HepG2 (cell line): ENCODE results near the gene BRINP1. TPM values are rescaled to one million over a fixed set of nuclear protein-coding genes. Genes with fewer than 3 reads are reported as not detected.
A peak's percentile ranks its signal among the peaks of the same experiment; 100 is the strongest.

ENCODE experiments used
- ATAC-seq: fragments of 200-7000 bp; cut with Tn5 transposase; 3 replicates; pipeline ENCODE4 v1.9.1; 2020; ENCODE audit warnings: mild to moderate bottlenecking, moderate library complexity
- BruUV-seq: library from RNA; stranded (reverse); fragments of 400-500 nt; replicated peaks from 2 replicates; lab custom pipeline; 2021; lab: Mats Ljungman, UMichigan
- CTCF ChIA-PET: fragments of 300-600 bp; formaldehyde crosslinking; extraction: SDS; loops from one replicate; lab custom pipeline; 2021; ENCODE audit warnings: low total read pairs, inconsistent platforms, low intra/inter-chr PET ratio; lab: Yijun Ruan, JAX
- POLR2A ChIA-PET: fragments of 350-600 bp; sonication (Branson Sonifier 250); formaldehyde crosslinking; loops from one replicate; lab custom pipeline; 2020; ENCODE audit warnings: antibody characterized with exemption, inconsistent platforms; lab: Yijun Ruan, JAX
- DNase-seq: peaks from one replicate; pipeline ENCODE4 v3.0.0-alpha.2; 2015; ENCODE audit warnings: low spot score
- FAIRE-seq: peaks from 3 replicates; lab custom pipeline; 2011; peaks lifted over from hg19 to GRCh38; lab: Jason Lieb, UNC
- H2AFZ ChIP-seq: one replicate; pipeline ENCODE4 v1.6.1; 2011; ENCODE audit warnings: low read length, inconsistent platforms
- H3K27ac ChIP-seq: fragments of 300-600 bp; 3 replicates; pipeline ENCODE4 v1.8.0; 2011; ENCODE audit warnings: mixed run types, mild to moderate bottlenecking, mixed read lengths, low read length, inconsistent platforms; ENCODE audit not compliant: insufficient read depth; ENCODE audit errors: extremely low read length
- H3K27me3 ChIP-seq, 2 experiments: fragments of 200-600 bp in 1 of 2; 2 replicates in 1 of 2; 3 replicates in 1 of 2; pipeline versions ENCODE4 v1.6.0 to v1.8.0; 2011; ENCODE audit warnings: low read length in 2 of 2, mild to moderate bottlenecking in 2 of 2, moderate library complexity in 2 of 2, inconsistent platforms in 1 of 2; ENCODE audit not compliant: insufficient read depth in 2 of 2, control insufficient read depth in 1 of 2
- H3K36me3 ChIP-seq, 2 experiments: fragments of 200-600 bp in 1 of 2; replicated peaks in 1 of 2; 2 replicates in 1 of 2; 3 replicates in 1 of 2; pipeline versions ENCODE4 v1.5.1 to v1.8.0; 2011; ENCODE audit warnings: low read length in 2 of 2, inconsistent platforms in 1 of 2; ENCODE audit not compliant: insufficient read depth in 2 of 2, control insufficient read depth in 1 of 2
- H3K4me1 ChIP-seq: 2 replicates; pipeline ENCODE4 v1.5.1; 2012; ENCODE audit warnings: low read length, inconsistent platforms; ENCODE audit not compliant: insufficient read depth
- H3K4me2 ChIP-seq: 2 replicates; pipeline ENCODE4 v1.6.0; 2011; ENCODE audit warnings: low read depth, low read length, inconsistent platforms
- H3K4me3 ChIP-seq, 3 experiments: fragments of 200-600 bp in 1 of 3; sonication (generic), shearing (Covaris generic) in 1 of 3; replicated peaks in 1 of 3; 2 replicates each; pipeline ENCODE4 v1.5.1; 2011 to 2016; ENCODE audit warnings: low read length in 3 of 3, inconsistent platforms in 2 of 3, low read depth in 2 of 3, mild to moderate bottlenecking in 2 of 3, control low read depth in 1 of 3, mixed read lengths in 1 of 3; ENCODE audit not compliant: insufficient read depth in 1 of 3
- H3K79me2 ChIP-seq: one replicate; pipeline ENCODE4 v1.6.1; 2011; ENCODE audit warnings: low read length, inconsistent platforms; ENCODE audit not compliant: insufficient read depth
- H3K9ac ChIP-seq: 2 replicates; pipeline ENCODE4 v1.6.0; 2011; ENCODE audit warnings: mild to moderate bottlenecking, low read depth, low read length, inconsistent platforms; ENCODE audit not compliant: insufficient read depth
- H3K9me3 ChIP-seq: 2 replicates; pipeline ENCODE4 v1.5.1; 2012; ENCODE audit warnings: mild to moderate bottlenecking, low read length
- H4K20me1 ChIP-seq: 2 replicates; pipeline ENCODE4 v1.6.0; 2011; ENCODE audit warnings: inconsistent platforms, mild to moderate bottlenecking, low read length, moderate library complexity; ENCODE audit not compliant: insufficient read depth
- HDAC2 ChIP-seq: sonication (generic); formaldehyde crosslinking; IDR thresholded peaks from 2 replicates; pipeline ENCODE4 v1.4.0; 2020; ENCODE audit warnings: missing genetic modification reagents
- MEIS1 ChIP-seq: sonication (generic); formaldehyde crosslinking; IDR thresholded peaks from 2 replicates; pipeline ENCODE4 v1.9.0; 2021; ENCODE audit warnings: mild to moderate bottlenecking, missing genetic modification reagents, moderate library complexity, borderline replicate concordance
- PHF21A ChIP-seq: sonication (generic); formaldehyde crosslinking; IDR thresholded peaks from 2 replicates; pipeline ENCODE4 v1.5.0; 2020; ENCODE audit warnings: mild to moderate bottlenecking, missing genetic modification reagents
- RXRA ChIP-seq: sonication (generic); formaldehyde crosslinking; IDR thresholded peaks from 2 replicates; pipeline ENCODE4 v1.5.1; 2020; ENCODE audit warnings: missing genetic modification reagents
- SMC3 ChIP-seq: IDR thresholded peaks from 2 replicates; pipeline ENCODE4 v1.6.1; 2011; ENCODE audit warnings: low read length, improper control_type of control experiment
- STAG1 ChIP-seq: sonication (generic); formaldehyde crosslinking; IDR thresholded peaks from 2 replicates; pipeline ENCODE4 v1.4.0; 2020; ENCODE audit warnings: missing genetic modification reagents
- ZNF441 ChIP-seq: sonication (generic); formaldehyde crosslinking; IDR thresholded peaks from 2 replicates; pipeline ENCODE4 v1.7.0; 2021; ENCODE audit warnings: missing genetic modification reagents, borderline replicate concordance
- ZNF577 ChIP-seq: sonication (generic); formaldehyde crosslinking; IDR thresholded peaks from 2 replicates; pipeline ENCODE4 v1.4.0; 2020; ENCODE audit warnings: mild to moderate bottlenecking, low read depth, missing genetic modification reagents, borderline replicate concordance
- ZNF615 ChIP-seq: sonication (generic); formaldehyde crosslinking; IDR thresholded peaks from 2 replicates; pipeline ENCODE4 v1.5.0; 2020; ENCODE audit warnings: mild to moderate bottlenecking, missing genetic modification reagents, borderline replicate concordance
- ZNF737 ChIP-seq: sonication (generic); formaldehyde crosslinking; IDR thresholded peaks from 2 replicates; pipeline ENCODE4 v1.5.0; 2020; ENCODE audit warnings: missing genetic modification reagents, mild to moderate bottlenecking, borderline replicate concordance
- ZSCAN25 ChIP-seq: sonication (generic); formaldehyde crosslinking; IDR thresholded peaks from 2 replicates; pipeline ENCODE4 v1.8.0; 2022; ENCODE audit warnings: mild to moderate bottlenecking, missing genetic modification reagents
- WGBS: methylation state at CpG from one replicate; pipeline ENCODE4 v1.1.6; 2017; ENCODE audit warnings: low lambda C conversion rate; 5-methylcytosine and 5-hydroxymethylcytosine counted together
- in situ Hi-C: cut with HindIII; loops from 2 replicates; pipeline ENCODE4 v1.10.0; 2017; ENCODE audit warnings: low pct_unique_long_range_greater_than_20kb; ENCODE audit not compliant: extremely low pct_ligation_motif_present
- intact Hi-C: fragments of 100-400 bp; cut with micrococcal nuclease; formaldehyde crosslinking; loops from one replicate; pipeline ENCODE4 v1.10.0; 2022; ENCODE audit not compliant: unreplicated experiment
- polyA plus RNA-seq, 8 experiments: library from polyadenylated mRNA; depleted of rRNA in 3 of 8; stranded (reverse) in 7 of 8; unstranded in 1 of 8; fragments of >200 nt; fragmentation: Illumina TruSeq in 4 of 8; extraction: Trizol in 4 of 8; gene quantifications; 2 replicates each; pipeline versions ENCODE4 v1.2.1 to v1.2.3, GENCODE V29; 2011 to 2016; ENCODE audit warnings: low read depth in 4 of 8, missing spikeins in 1 of 8, mixed read lengths in 1 of 8; ENCODE audit not compliant: insufficient read depth in 1 of 8
- total RNA-seq, 5 experiments: library from RNA; depleted of rRNA; stranded (reverse); fragments of >200 nt; fragmentation: Illumina TruSeq; extraction: Trizol; gene quantifications; 2 replicates each; pipeline ENCODE4 v1.2.3, GENCODE V29; 2016; ENCODE audit warnings: low read depth in 1 of 5
- TF ChIP-seq, protein P1 (sequence below): sonication (generic); formaldehyde crosslinking; IDR thresholded peaks from 2 replicates; pipeline ENCODE4 v1.4.0; 2020; ENCODE audit warnings: missing genetic modification reagents
- TF ChIP-seq, protein P2 (sequence below): sonication (generic); formaldehyde crosslinking; IDR thresholded peaks from 2 replicates; pipeline ENCODE4 v1.8.1; 2023; ENCODE audit warnings: mild to moderate bottlenecking, inconsistent platforms, moderate library complexity, missing genetic modification reagents, borderline replicate concordance
- TF ChIP-seq, protein P3 (sequence below): sonication (generic); formaldehyde crosslinking; IDR thresholded peaks from 2 replicates; pipeline ENCODE4 v1.5.0; 2020; ENCODE audit warnings: mild to moderate bottlenecking, missing genetic modification reagents, moderate library complexity
- TF ChIP-seq, protein P4 (sequence below): sonication (generic); formaldehyde crosslinking; conservative IDR thresholded peaks from 2 replicates; pipeline ENCODE4 v1.8.0; 2022; ENCODE audit warnings: missing genetic modification reagents

Gene BRINP1
- total and polyA plus RNA-seq, 2 of the 13 experiments (the other 11 are each of a cell fraction or from before 2014, with no cell fraction given), result not detected

DNA sequence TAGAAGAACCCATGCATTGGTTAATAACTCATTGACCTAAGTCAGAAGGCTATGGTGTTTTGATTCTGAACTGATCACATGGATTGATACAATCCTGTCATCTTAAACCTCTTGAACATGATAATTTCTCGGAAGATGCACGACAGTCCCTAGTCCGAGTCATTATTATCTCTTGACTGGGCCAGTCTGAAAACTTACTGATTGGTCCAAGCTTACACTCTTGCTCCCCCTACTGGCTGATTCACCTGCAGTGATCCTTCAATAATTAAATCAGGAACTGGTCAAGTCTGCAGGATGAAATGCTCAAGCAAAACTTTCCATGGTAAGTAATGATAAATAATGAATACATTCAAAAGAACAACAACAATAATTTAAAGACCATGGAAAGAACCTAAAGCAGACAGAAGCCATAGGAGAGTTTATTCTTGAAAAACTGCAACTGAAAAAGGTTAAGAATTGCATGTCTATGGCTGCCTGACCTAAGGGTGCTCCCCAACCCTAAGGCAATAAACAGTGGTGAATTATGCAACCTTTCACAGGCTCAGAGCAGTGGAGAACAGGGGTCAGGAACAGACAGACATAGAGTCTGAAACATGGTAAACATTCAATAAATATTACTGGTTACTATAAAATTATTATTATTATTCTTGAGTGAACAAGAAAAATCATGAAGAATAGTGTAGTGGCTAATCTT is 79.3 kb downstream of the BRINP1 start:
- Histone ChIP-seq H3K9me3 (no peaks in the 10 kb centered on the region), H3K36me3 (no peaks in the 10 kb centered on the region), H2AFZ (no peak overlapping the region), H3K4me3 (no peak overlapping the region), H3K27me3 (no peaks in the 10 kb centered on the region), H3K4me2 (no peak overlapping the region), H3K9ac (no peak overlapping the region), H3K27ac (no peak overlapping the region), H3K79me2 (no peaks in the 10 kb centered on the region), H4K20me1 (no peaks in the 10 kb centered on the region)
- in situ Hi-C loops (no loop called here), intact Hi-C loops (loop anchor here (5.0 kb wide), 3 partner anchors 768 to 1648 kb away; no protein-coding TSS in a partner anchor)
- peak; percentile 40; the same call in 1 of the 3 replicates for ATAC-seq
- no TSS peak for BruUV-seq
- no peak for FAIRE-seq
- CTCF ChIA-PET, result interaction anchor here (1.1 kb wide), 1 partner anchor 768 kb away, joined by 3 read pairs; no protein-coding TSS in a partner anchor
- POLR2A ChIA-PET, result no interaction called here
- WGBS, result 10% methylated on average over 3 of the region's 3 CpGs
- peak; percentile 32 for DNase-seq
- TF ChIP-seq ZNF577 (CRISPR knock-in tag) (no peak), ZNF441 (CRISPR knock-in tag) (no peak), ZNF737 (CRISPR knock-in tag) (no peak), ZNF615 (CRISPR knock-in tag) (no peak), ZSCAN25 (no peak), MEIS1 (CRISPR knock-in tag) (no peak), SMC3 (0 out of 2 replicates have a peak, but pooled peaks have one; percentile 32), PHF21A (CRISPR knock-in tag) (no peak), HDAC2 (CRISPR knock-in tag) (no peak), STAG1 (CRISPR knock-in tag) (peak; percentile 48), RXRA (CRISPR knock-in tag) (no peak)
- TF ChIP-seq, protein P1, sequence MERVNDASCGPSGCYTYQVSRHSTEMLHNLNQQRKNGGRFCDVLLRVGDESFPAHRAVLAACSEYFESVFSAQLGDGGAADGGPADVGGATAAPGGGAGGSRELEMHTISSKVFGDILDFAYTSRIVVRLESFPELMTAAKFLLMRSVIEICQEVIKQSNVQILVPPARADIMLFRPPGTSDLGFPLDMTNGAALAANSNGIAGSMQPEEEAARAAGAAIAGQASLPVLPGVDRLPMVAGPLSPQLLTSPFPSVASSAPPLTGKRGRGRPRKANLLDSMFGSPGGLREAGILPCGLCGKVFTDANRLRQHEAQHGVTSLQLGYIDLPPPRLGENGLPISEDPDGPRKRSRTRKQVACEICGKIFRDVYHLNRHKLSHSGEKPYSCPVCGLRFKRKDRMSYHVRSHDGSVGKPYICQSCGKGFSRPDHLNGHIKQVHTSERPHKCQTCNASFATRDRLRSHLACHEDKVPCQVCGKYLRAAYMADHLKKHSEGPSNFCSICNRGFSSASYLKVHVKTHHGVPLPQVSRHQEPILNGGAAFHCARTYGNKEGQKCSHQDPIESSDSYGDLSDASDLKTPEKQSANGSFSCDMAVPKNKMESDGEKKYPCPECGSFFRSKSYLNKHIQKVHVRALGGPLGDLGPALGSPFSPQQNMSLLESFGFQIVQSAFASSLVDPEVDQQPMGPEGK (CRISPR knock-in tag), result no peak
- TF ChIP-seq, protein P2, sequence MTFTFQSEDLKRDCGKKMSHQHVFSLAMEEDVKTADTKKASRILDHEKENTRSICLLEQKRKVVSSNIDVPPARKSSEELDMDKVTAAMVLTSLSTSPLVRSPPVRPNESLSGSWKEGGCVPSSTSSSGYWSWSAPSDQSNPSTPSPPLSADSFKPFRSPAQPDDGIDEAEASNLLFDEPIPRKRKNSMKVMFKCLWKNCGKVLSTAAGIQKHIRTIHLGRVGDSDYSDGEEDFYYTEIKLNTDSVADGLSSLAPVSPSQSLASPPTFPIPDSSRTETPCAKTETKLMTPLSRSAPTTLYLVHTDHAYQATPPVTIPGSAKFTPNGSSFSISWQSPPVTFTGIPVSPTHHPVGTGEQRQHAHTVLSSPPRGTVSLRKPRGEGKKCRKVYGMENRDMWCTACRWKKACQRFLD (CRISPR knock-in tag), result no peak
- TF ChIP-seq, protein P3, sequence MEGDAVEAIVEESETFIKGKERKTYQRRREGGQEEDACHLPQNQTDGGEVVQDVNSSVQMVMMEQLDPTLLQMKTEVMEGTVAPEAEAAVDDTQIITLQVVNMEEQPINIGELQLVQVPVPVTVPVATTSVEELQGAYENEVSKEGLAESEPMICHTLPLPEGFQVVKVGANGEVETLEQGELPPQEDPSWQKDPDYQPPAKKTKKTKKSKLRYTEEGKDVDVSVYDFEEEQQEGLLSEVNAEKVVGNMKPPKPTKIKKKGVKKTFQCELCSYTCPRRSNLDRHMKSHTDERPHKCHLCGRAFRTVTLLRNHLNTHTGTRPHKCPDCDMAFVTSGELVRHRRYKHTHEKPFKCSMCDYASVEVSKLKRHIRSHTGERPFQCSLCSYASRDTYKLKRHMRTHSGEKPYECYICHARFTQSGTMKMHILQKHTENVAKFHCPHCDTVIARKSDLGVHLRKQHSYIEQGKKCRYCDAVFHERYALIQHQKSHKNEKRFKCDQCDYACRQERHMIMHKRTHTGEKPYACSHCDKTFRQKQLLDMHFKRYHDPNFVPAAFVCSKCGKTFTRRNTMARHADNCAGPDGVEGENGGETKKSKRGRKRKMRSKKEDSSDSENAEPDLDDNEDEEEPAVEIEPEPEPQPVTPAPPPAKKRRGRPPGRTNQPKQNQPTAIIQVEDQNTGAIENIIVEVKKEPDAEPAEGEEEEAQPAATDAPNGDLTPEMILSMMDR (CRISPR knock-in tag), result peak; percentile 34; the same call in 1 of the 2 replicates
- TF ChIP-seq, protein P4, sequence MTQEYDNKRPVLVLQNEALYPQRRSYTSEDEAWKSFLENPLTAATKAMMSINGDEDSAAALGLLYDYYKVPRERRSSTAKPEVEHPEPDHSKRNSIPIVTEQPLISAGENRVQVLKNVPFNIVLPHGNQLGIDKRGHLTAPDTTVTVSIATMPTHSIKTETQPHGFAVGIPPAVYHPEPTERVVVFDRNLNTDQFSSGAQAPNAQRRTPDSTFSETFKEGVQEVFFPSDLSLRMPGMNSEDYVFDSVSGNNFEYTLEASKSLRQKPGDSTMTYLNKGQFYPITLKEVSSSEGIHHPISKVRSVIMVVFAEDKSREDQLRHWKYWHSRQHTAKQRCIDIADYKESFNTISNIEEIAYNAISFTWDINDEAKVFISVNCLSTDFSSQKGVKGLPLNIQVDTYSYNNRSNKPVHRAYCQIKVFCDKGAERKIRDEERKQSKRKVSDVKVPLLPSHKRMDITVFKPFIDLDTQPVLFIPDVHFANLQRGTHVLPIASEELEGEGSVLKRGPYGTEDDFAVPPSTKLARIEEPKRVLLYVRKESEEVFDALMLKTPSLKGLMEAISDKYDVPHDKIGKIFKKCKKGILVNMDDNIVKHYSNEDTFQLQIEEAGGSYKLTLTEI (CRISPR knock-in tag), result no peak
- TF ChIP-seq, all 625 proteins: peak for 3
- H3K4me1 ChIP-seq, result no peaks in the 10 kb centered on the region
